22Rv1 (cell line): ENCODE data around the gene POLA1.

Source experiments
- ZFX ChIP-seq: fragments of 450-650 bp; IDR thresholded peaks from 2 replicates; pipeline ENCODE4 v1.6.1; 2017; ENCODE audit warnings: antibody characterized with exemption, borderline replicate concordance
- TF ChIP-seq, protein P1 (sequence below): fragments of 450-650 bp; IDR thresholded peaks from 2 replicates; pipeline ENCODE4 v1.5.1; 2017; ENCODE audit warnings: mild to moderate bottlenecking

DNA sequence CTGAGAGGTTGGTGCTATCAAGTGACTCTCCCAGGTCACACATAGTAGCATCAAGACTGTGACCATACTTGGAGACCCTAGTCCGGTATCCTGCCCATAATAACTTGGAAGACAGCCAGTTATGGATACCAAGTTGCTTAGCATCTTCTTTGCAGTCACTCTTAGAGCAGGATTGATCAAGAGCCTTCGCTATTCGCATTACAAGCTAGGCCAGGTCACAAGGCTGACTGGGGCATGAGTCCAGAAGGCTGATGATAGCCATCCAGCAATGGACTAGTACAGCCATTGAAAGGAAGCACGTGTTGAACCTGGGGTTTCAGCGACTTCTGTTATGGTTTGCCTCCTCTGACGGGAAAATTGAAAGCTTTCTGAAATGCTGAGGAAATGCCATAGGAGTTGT, 157.6 kb downstream of the POLA1 start:
- TF ChIP-seq, protein P1, sequence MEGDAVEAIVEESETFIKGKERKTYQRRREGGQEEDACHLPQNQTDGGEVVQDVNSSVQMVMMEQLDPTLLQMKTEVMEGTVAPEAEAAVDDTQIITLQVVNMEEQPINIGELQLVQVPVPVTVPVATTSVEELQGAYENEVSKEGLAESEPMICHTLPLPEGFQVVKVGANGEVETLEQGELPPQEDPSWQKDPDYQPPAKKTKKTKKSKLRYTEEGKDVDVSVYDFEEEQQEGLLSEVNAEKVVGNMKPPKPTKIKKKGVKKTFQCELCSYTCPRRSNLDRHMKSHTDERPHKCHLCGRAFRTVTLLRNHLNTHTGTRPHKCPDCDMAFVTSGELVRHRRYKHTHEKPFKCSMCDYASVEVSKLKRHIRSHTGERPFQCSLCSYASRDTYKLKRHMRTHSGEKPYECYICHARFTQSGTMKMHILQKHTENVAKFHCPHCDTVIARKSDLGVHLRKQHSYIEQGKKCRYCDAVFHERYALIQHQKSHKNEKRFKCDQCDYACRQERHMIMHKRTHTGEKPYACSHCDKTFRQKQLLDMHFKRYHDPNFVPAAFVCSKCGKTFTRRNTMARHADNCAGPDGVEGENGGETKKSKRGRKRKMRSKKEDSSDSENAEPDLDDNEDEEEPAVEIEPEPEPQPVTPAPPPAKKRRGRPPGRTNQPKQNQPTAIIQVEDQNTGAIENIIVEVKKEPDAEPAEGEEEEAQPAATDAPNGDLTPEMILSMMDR = no peak
- TF ChIP-seq ZFX = no peak
